HCT116 (cell line): Measurements from ENCODE around the gene EFR3B. TPM values are rescaled to one million over a fixed set of nuclear protein-coding genes. Genes with fewer than 3 reads are reported as not detected.

Experiments
- ATAC-seq: fragments of 200-7000 bp; cut with Tn5 transposase; 2 replicates; pipeline ENCODE4 v1.9.1; 2020; ENCODE audit warnings: mild to moderate bottlenecking, moderate library complexity
- BruUV-seq: library from RNA; stranded (reverse); fragments of 400-500 nt; replicated peaks from 2 replicates; lab custom pipeline; 2021; lab: Mats Ljungman, UMichigan
- CTCF ChIA-PET: fragments of 300-600 bp; sonication (Branson Sonifier 250); formaldehyde crosslinking; loops from one replicate; lab custom pipeline; 2021; ENCODE audit warnings: antibody characterized with exemption; lab: Charles Lee
- POLR2A ChIA-PET: fragments of 300-600, 350-600 bp; sonication (Branson Sonifier 250); formaldehyde crosslinking; loops from one replicate; lab custom pipeline; 2021; ENCODE audit warnings: antibody characterized with exemption; lab: Charles Lee
- RAD21 ChIA-PET, 2 experiments: fragments of 300-600 bp; sonication (Branson Sonifier 250); formaldehyde crosslinking; loops; one replicate each; lab custom pipeline; 2023; ENCODE audit warnings: low total read pairs in 2 of 2; ENCODE audit not compliant: uncharacterized antibody in 2 of 2, unreplicated experiment in 2 of 2, low non-redundant PET in 1 of 2; lab: Charles Lee
- DNase-seq: peaks from one replicate; pipeline ENCODE4 v3.0.0-alpha.2; 2010; ENCODE audit warnings: low read depth, low spot score
- H2AFZ ChIP-seq: fragments of 200-600 bp; shearing (Covaris generic), sonication (generic); 2 replicates; pipeline ENCODE4 v1.6.1; 2017; ENCODE audit warnings: low read depth, mixed run types, mixed read lengths, antibody characterized with exemption, low read length; ENCODE audit not compliant: poor library complexity, severe bottlenecking
- H3K27ac ChIP-seq: 2 replicates; pipeline ENCODE4 v1.5.1; 2012; ENCODE audit warnings: low read depth, low read length
- H3K27me3 ChIP-seq: fragments of 200-600 bp; sonication (generic); 2 replicates; pipeline ENCODE4 v1.6.1; 2016; ENCODE audit warnings: mixed run types, low read length, mixed read lengths; ENCODE audit not compliant: insufficient read depth
- H3K36me3 ChIP-seq, 2 experiments: fragments of 200-500 bp in 1 of 2; fragments of 200-600 bp in 1 of 2; sonication (Bioruptor generic) in 1 of 2; sonication (generic) in 1 of 2; 2 replicates each; pipeline versions ENCODE4 v1.5.1 to v1.6.1; 2014 to 2016; ENCODE audit warnings: low read length in 2 of 2, inconsistent platforms in 1 of 2, mixed read lengths in 1 of 2, mixed run types in 1 of 2; ENCODE audit not compliant: insufficient read depth in 2 of 2, control insufficient read depth in 1 of 2
- H3K4me1 ChIP-seq, 2 experiments: fragments of 200-600 bp in 1 of 2; sonication (generic) in 1 of 2; 2 replicates each; pipeline versions ENCODE4 v1.5.1 to v1.6.1; 2012 to 2017; ENCODE audit warnings: low read length in 2 of 2, inconsistent platforms in 1 of 2, mild to moderate bottlenecking in 1 of 2, mixed read lengths in 1 of 2, mixed run types in 1 of 2, moderate library complexity in 1 of 2; ENCODE audit not compliant: insufficient read depth in 2 of 2, control insufficient read depth in 1 of 2
- H3K4me2 ChIP-seq: fragments of 200-600 bp; sonication (generic); 2 replicates; pipeline ENCODE4 v1.6.1; 2017; ENCODE audit warnings: mixed run types, low read length, mixed read lengths
- H3K4me3 ChIP-seq, 2 experiments: fragments of 200-600 bp in 1 of 2; sonication (generic) in 1 of 2; replicated peaks in 1 of 2; 2 replicates each; pipeline ENCODE4 v1.5.1; 2011 to 2016; ENCODE audit warnings: low read length in 2 of 2, control low read depth in 1 of 2, low read depth in 1 of 2, mild to moderate bottlenecking in 1 of 2, mixed read lengths in 1 of 2, mixed run types in 1 of 2
- H3K79me2 ChIP-seq: fragments of 200-600 bp; sonication (generic); 2 replicates; pipeline ENCODE4 v1.6.1; 2017; ENCODE audit warnings: mild to moderate bottlenecking, mixed run types, low read length, moderate library complexity, mixed read lengths; ENCODE audit not compliant: insufficient read depth
- H3K9ac ChIP-seq: fragments of 200-600 bp; sonication (generic); 2 replicates; pipeline ENCODE4 v1.6.1; 2016; ENCODE audit warnings: low read length, mixed read lengths
- H3K9me2 ChIP-seq: fragments of 200-600 bp; sonication (generic), shearing (Covaris generic); 2 replicates; pipeline ENCODE4 v1.6.1; 2017; ENCODE audit warnings: mixed run types, mild to moderate bottlenecking, moderate library complexity; ENCODE audit not compliant: insufficient read depth
- H3K9me3 ChIP-seq, 2 experiments: fragments of 200-500 bp in 1 of 2; fragments of 200-600 bp in 1 of 2; sonication (Bioruptor generic) in 1 of 2; sonication (generic) in 1 of 2; 2 replicates each; pipeline ENCODE4 v1.6.1; 2014 to 2017; ENCODE audit warnings: low read length in 2 of 2, mixed read lengths in 2 of 2, inconsistent platforms in 1 of 2, low read depth in 1 of 2, mild to moderate bottlenecking in 1 of 2, mixed run types in 1 of 2, moderate library complexity in 1 of 2; ENCODE audit not compliant: control insufficient read depth in 1 of 2, insufficient read depth in 1 of 2
- H4K20me1 ChIP-seq: fragments of 200-600 bp; sonication (generic), shearing (Covaris generic); 2 replicates; pipeline ENCODE4 v1.6.1; 2017; ENCODE audit warnings: mixed run types, mild to moderate bottlenecking, moderate library complexity; ENCODE audit not compliant: insufficient read depth
- CBX3 ChIP-seq: IDR thresholded peaks from 2 replicates; pipeline ENCODE4 v1.6.1; 2012; ENCODE audit warnings: low read depth
- CEBPB ChIP-seq: IDR thresholded peaks from 2 replicates; pipeline ENCODE4 v1.6.1; 2012; ENCODE audit warnings: low read depth
- EZH2phosphoT487 ChIP-seq: fragments of 200-600 bp; IDR thresholded peaks from 2 replicates; pipeline ENCODE4 v1.6.1; 2018; ENCODE audit warnings: antibody characterized with exemption, borderline replicate concordance
- FOSL1 ChIP-seq: IDR thresholded peaks from 2 replicates; pipeline ENCODE4 v1.6.1; 2012; ENCODE audit warnings: low read depth
- RAD21 ChIP-seq: IDR thresholded peaks from 2 replicates; pipeline ENCODE4 v1.6.1; 2012; ENCODE audit warnings: low read depth, mild to moderate bottlenecking
- SP1 ChIP-seq: IDR thresholded peaks from 2 replicates; pipeline ENCODE4 v1.6.1; 2012; ENCODE audit warnings: low read depth
- YY1 ChIP-seq: IDR thresholded peaks from 2 replicates; pipeline ENCODE4 v1.6.1; 2011; ENCODE audit warnings: low read length, low read depth, moderate library complexity, mild to moderate bottlenecking; ENCODE audit not compliant: insufficient replicate concordance; ENCODE audit errors: extremely low read depth
- intact Hi-C: fragments of 100-400 bp; cut with micrococcal nuclease; formaldehyde crosslinking; loops from 2 replicates; pipeline ENCODE4 v1.10.0; 2022
- total RNA-seq: library from RNA; stranded (reverse); gene quantifications from one replicate; pipeline ENCODE4 v1.2.1, GENCODE V29; 2021; ENCODE audit not compliant: unreplicated experiment
- TF ChIP-seq, protein P1 (sequence below): IDR thresholded peaks from 2 replicates; pipeline ENCODE4 v1.6.1; 2012
- TF ChIP-seq, protein P2 (sequence below): IDR thresholded peaks from 2 replicates; pipeline ENCODE4 v1.6.1; 2011; ENCODE audit warnings: mild to moderate bottlenecking, low read length, moderate library complexity; ENCODE audit not compliant: insufficient replicate concordance; ENCODE audit errors: extremely low read depth
- TF ChIP-seq, protein P3 (sequence below): IDR thresholded peaks from 2 replicates; pipeline ENCODE4 v1.6.1; 2012

The EFR3B gene
- total RNA-seq, 1 experiment from 2014 or later, result 0.96 TPM

DNA sequence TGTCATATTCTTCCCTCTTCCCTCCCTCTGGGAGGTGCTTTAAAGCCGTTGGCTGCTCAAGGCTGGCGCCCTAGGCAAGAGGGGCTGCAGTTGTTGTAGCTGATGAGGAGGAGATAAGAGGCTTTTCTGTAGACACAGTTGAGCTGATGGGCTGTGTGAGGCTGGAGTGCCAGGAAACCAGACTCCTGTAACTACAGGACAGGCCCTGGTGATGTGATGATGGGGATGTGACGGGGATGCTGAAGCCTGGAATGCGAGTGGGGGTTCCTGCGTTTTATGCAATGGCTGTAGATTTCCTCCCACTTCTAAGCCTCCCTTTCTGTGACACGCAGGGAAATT, 5.7 kb upstream of the EFR3B start:
- Histone ChIP-seq H2AFZ (no peak overlapping the region), H3K79me2 (no peaks in the 10 kb centered on the region), H3K4me1 (peaks cover 2% of the 10 kb centered on the region in 2 experiments; a peak in 3 of 4 replicates), H3K9ac (no peak overlapping the region), H3K36me3 (no peaks in the 10 kb centered on the region), H3K9me2 (no peaks in the 10 kb centered on the region), H3K4me2 (no peak overlapping the region), H3K4me3 (no peak overlapping the region), H3K27ac (no peak overlapping the region), H3K9me3 (no peaks in the 10 kb centered on the region), H3K27me3 (no peaks in the 10 kb centered on the region), H4K20me1 (no peaks in the 10 kb centered on the region)
- ChIA-PET CTCF (no interaction called here), RAD21 (no interaction called here), POLR2A (interaction anchor here (0.7 kb wide), 1 partner anchor 206 kb away, joined by 3 read pairs; no protein-coding TSS in a partner anchor)
- no peak for TF ChIP-seq CEBPB
- no peak for TF ChIP-seq FOSL1
- TF ChIP-seq SP1, result no peak
- no peak for TF ChIP-seq RAD21
- no peak for TF ChIP-seq YY1
- TF ChIP-seq EZH2phosphoT487, result no peak
- TF ChIP-seq, protein P1, sequence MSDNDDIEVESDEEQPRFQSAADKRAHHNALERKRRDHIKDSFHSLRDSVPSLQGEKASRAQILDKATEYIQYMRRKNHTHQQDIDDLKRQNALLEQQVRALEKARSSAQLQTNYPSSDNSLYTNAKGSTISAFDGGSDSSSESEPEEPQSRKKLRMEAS, result no peak
- TF ChIP-seq, protein P2, sequence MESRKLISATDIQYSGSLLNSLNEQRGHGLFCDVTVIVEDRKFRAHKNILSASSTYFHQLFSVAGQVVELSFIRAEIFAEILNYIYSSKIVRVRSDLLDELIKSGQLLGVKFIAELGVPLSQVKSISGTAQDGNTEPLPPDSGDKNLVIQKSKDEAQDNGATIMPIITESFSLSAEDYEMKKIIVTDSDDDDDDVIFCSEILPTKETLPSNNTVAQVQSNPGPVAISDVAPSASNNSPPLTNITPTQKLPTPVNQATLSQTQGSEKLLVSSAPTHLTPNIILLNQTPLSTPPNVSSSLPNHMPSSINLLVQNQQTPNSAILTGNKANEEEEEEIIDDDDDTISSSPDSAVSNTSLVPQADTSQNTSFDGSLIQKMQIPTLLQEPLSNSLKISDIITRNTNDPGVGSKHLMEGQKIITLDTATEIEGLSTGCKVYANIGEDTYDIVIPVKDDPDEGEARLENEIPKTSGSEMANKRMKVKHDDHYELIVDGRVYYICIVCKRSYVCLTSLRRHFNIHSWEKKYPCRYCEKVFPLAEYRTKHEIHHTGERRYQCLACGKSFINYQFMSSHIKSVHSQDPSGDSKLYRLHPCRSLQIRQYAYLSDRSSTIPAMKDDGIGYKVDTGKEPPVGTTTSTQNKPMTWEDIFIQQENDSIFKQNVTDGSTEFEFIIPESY, result no peak
- no peak for TF ChIP-seq CBX3
- TF ChIP-seq, protein P3, sequence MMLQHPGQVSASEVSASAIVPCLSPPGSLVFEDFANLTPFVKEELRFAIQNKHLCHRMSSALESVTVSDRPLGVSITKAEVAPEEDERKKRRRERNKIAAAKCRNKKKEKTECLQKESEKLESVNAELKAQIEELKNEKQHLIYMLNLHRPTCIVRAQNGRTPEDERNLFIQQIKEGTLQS, result no peak
- DNase-seq (no peak), ATAC-seq (no peak)
- intact Hi-C loops, result no loop called here
- BruUV-seq, result no TSS peak
